ENCODE measurements around the gene KRTAP12-1.

GRCh38 chr21:44687671-44688070, 5.7 kb upstream of the KRTAP12-1 start:
- TF ChIP-seq, protein P1, sequence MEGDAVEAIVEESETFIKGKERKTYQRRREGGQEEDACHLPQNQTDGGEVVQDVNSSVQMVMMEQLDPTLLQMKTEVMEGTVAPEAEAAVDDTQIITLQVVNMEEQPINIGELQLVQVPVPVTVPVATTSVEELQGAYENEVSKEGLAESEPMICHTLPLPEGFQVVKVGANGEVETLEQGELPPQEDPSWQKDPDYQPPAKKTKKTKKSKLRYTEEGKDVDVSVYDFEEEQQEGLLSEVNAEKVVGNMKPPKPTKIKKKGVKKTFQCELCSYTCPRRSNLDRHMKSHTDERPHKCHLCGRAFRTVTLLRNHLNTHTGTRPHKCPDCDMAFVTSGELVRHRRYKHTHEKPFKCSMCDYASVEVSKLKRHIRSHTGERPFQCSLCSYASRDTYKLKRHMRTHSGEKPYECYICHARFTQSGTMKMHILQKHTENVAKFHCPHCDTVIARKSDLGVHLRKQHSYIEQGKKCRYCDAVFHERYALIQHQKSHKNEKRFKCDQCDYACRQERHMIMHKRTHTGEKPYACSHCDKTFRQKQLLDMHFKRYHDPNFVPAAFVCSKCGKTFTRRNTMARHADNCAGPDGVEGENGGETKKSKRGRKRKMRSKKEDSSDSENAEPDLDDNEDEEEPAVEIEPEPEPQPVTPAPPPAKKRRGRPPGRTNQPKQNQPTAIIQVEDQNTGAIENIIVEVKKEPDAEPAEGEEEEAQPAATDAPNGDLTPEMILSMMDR (IDR thresholded peaks at IDR 0.05): no peak
- no peak for TF ChIP-seq EZH2 (IDR thresholded peaks at IDR 0.05; ENCODE audit: borderline replicate concordance, insufficient read depth, low read depth, low read length, poor library complexity, severe bottlenecking)
